K562 (cell line): Measurements from ENCODE around the gene NDUFS6. TPM values are rescaled to one million over a fixed set of nuclear protein-coding genes. Genes with fewer than 3 reads are reported as not detected.

ENCODE experiments used
- ARID2 ChIP-seq: fragments of 450-650 bp; IDR thresholded peaks from 2 replicates; pipeline ENCODE4 v1.6.1; 2017; ENCODE audit warnings: antibody characterized with exemption, mild to moderate bottlenecking
- CCAR2 ChIP-seq: fragments of 200-400 bp; formaldehyde crosslinking; IDR thresholded peaks from 2 replicates; pipeline ENCODE4 v1.6.1; 2017; ENCODE audit warnings: mild to moderate bottlenecking, low read depth, low read length
- CEBPZ ChIP-seq: fragments of 150-350 bp; IDR thresholded peaks from 2 replicates; pipeline ENCODE4 v1.6.1; 2014; ENCODE audit warnings: low read depth, mild to moderate bottlenecking, low read length, borderline replicate concordance
- CXXC5 ChIP-seq: fragments of 250-450 bp; sonication (Bioruptor Pico); IDR thresholded peaks from 2 replicates; pipeline ENCODE4 v1.8.0; 2022; ENCODE audit warnings: inconsistent platforms, mild to moderate bottlenecking, moderate library complexity
- FOXK1 ChIP-seq: sonication (generic); formaldehyde crosslinking; IDR thresholded peaks from 2 replicates; pipeline ENCODE4 v1.8.0; 2022; ENCODE audit warnings: missing genetic modification reagents, mild to moderate bottlenecking, borderline replicate concordance
- FUS ChIP-seq: fragments of 200-400 bp; formaldehyde crosslinking; optimal IDR thresholded peaks from 2 replicates; pipeline ENCODE3; 2017; ENCODE audit warnings: low read depth, low read length
- GATAD2A ChIP-seq: fragments of 450-650 bp; IDR thresholded peaks from 2 replicates; pipeline ENCODE4 v1.6.1; 2017
- HDAC6 ChIP-seq: IDR thresholded peaks from 2 replicates; pipeline ENCODE4 v1.6.1; 2012; ENCODE audit warnings: low read depth, mild to moderate bottlenecking, control low read depth, inconsistent platforms, low read length, moderate library complexity
- NFIX ChIP-seq: fragments of 250-450 bp; sonication (Bioruptor Pico); IDR thresholded peaks from 2 replicates; pipeline ENCODE4 v1.4.0; 2020; ENCODE audit warnings: low read depth, mild to moderate bottlenecking, moderate library complexity
- NKRF ChIP-seq: fragments of 450-650 bp; IDR thresholded peaks from 2 replicates; pipeline ENCODE4 v1.6.1; 2016; ENCODE audit warnings: borderline replicate concordance
- ZNF140 ChIP-seq: fragments of 250-450 bp; sonication (Bioruptor Pico); IDR thresholded peaks from 2 replicates; pipeline ENCODE4 v1.8.0; 2021; ENCODE audit warnings: moderate library complexity, mild to moderate bottlenecking, inconsistent platforms
- ZNF696 ChIP-seq: fragments of 250-450 bp; sonication (Bioruptor Pico); conservative IDR thresholded peaks from 2 replicates; pipeline ENCODE4 v1.4.0; 2020; ENCODE audit warnings: mild to moderate bottlenecking, moderate library complexity
- ZNF699 ChIP-seq: fragments of 250-450 bp; sonication (Bioruptor Pico); IDR thresholded peaks from 2 replicates; pipeline ENCODE4 v1.8.0; 2021; ENCODE audit warnings: mild to moderate bottlenecking, moderate library complexity; ENCODE audit not compliant: insufficient replicate concordance
- polyA plus RNA-seq, 8 experiments: library from polyadenylated mRNA; depleted of rRNA in 4 of 8; stranded (reverse) in 5 of 8; unstranded in 3 of 8; fragments of >200 nt; fragmentation: Nextera tagmentation in 2 of 8; fragmentation: Illumina TruSeq in 1 of 8; extraction: Ambion mirVana in 2 of 8; extraction: Trizol in 1 of 8; gene quantifications; 2 replicates each; pipeline versions ENCODE4 v1.2.1 to v1.2.3, GENCODE V29; 2011 to 2014; ENCODE audit warnings: inconsistent platforms in 1 of 8, missing spikeins in 1 of 8
- total RNA-seq, 7 experiments: library from RNA; depleted of rRNA in 6 of 7; stranded (reverse); fragments of >200 nt in 6 of 7; fragmentation: Illumina TruSeq in 2 of 7; extraction: Trizol in 2 of 7; gene quantifications; 2 replicates each; pipeline versions ENCODE4 v1.2.1 to v1.2.3, GENCODE V29; 2011 to 2021; ENCODE audit warnings: low replicate concordance in 1 of 7

NDUFS6 gene
- total and polyA plus RNA-seq, 9 of the 15 experiments (the other 6 are each of a cell fraction or from before 2014, with no cell fraction given) = 36.1 to 291 (median 77.0) TPM

- TF ChIP-seq ARID2 (no peak), ZNF696 (CRISPR knock-in tag) (no peak), HDAC6 (no peak), FOXK1 (CRISPR knock-in tag) (no peak), CCAR2 (no peak), CXXC5 (no peak), ZNF699 (no peak), ZNF140 (no peak), FUS (no peak), NFIX (CRISPR knock-in tag) (no peak), CEBPZ (no peak), GATAD2A (no peak), NKRF (no peak)
These were observed 6.3 kb upstream of the NDUFS6 start (continued) for GRCh38 chr5:1794901-1795290.
